ENCODE results near the gene SAMD7. TPM values are rescaled to one million over a fixed set of nuclear protein-coding genes. Genes with fewer than 3 reads are reported as not detected.
A peak's percentile ranks its signal among the peaks of the same experiment; 100 is the strongest.

The SAMD7 gene
- total RNA-seq, 1 donor from 2014 or later: not detected

GRCh38 chr3:169966428-169966950 lies 55.1 kb downstream of the SAMD7 start, which contains the start of gene SEC62:
TSS of gene SEC62 (plus strand) at chr3:169966807. CDS start at chr3:169966823, 16 bp downstream.
- peak; percentile 96 for DNase-seq

- peak; percentile 64 for DNase-seq
These were observed 55.9 kb downstream of the SAMD7 start for GRCh38 chr3:169966951-169967915.

GRCh38 chr3:169968224-169968885 lies 57.0 kb downstream of the SAMD7 start:
- no peak for DNase-seq

- no peak for DNase-seq
These were observed 58.1 kb downstream of the SAMD7 start for GRCh38 chr3:169969174-169970095.

GRCh38 chr3:169970847-169971246 lies 59.5 kb downstream of the SAMD7 start:
- no peak for DNase-seq

- DNase-seq: no peak
These were observed 60.1 kb downstream of the SAMD7 start for GRCh38 chr3:169971522-169971921.

- no peak for DNase-seq
These were observed 68.7 kb downstream of the SAMD7 start for GRCh38 chr3:169980055-169980454.

- DNase-seq: peak; percentile 75
These were observed 72.9 kb downstream of the SAMD7 start for GRCh38 chr3:169984292-169984691.

Other genes with a start within 250 kb of the SAMD7 start
- 54.3 and 76.4 TPM in 2 replicates for gene MECOM, start 247.9 kb upstream of the SAMD7 start, total RNA-seq
- gene TERC, start 146.5 kb upstream of the SAMD7 start, total RNA-seq: 36.1 and 446 TPM in 2 replicates
- 3.6 and 4.7 TPM in 2 replicates for gene ACTRT3, start 142.0 kb upstream of the SAMD7 start, total RNA-seq
- 20.1 and 26.9 TPM in 2 replicates for gene MYNN, start 138.2 kb upstream of the SAMD7 start, total RNA-seq
- not detected in 2 replicates for gene LRRIQ4, start 98.7 kb upstream of the SAMD7 start, total RNA-seq
- 0.34 and 1.9 TPM in 2 replicates for gene LRRC34, start 98.7 kb upstream of the SAMD7 start, total RNA-seq
- gene LRRC31, start 41.6 kb upstream of the SAMD7 start, total RNA-seq: not detected in 2 replicates
- 46.8 and 60.7 TPM in 2 replicates for gene SEC62, start 55.2 kb downstream of the SAMD7 start, total RNA-seq
- 7.7 and 11.2 TPM in 2 replicates for gene GPR160, start 126.4 kb downstream of the SAMD7 start, total RNA-seq